ENCODE measurements around the gene SCPEP1.
A peak's percentile ranks its signal among the peaks of the same experiment; 100 is the strongest.
"Not testable (repeated sequence)": the region's sequence is repeated elsewhere in the genome, so short reads cannot be mapped to it uniquely, and the experiment has no call there.

The SCPEP1 gene, protein sequence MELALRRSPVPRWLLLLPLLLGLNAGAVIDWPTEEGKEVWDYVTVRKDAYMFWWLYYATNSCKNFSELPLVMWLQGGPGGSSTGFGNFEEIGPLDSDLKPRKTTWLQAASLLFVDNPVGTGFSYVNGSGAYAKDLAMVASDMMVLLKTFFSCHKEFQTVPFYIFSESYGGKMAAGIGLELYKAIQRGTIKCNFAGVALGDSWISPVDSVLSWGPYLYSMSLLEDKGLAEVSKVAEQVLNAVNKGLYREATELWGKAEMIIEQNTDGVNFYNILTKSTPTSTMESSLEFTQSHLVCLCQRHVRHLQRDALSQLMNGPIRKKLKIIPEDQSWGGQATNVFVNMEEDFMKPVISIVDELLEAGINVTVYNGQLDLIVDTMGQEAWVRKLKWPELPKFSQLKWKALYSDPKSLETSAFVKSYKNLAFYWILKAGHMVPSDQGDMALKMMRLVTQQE

GRCh38 chr17:56977673-56978395, at the start of gene SCPEP1:
Gene SCPEP1 (plus strand): TSS chr17:56978131. CDS start chr17:56978160, 29 bp downstream.
- DNase-seq (ENCODE audit: low spot score), result peak; percentile 90

GRCh38 chr17:56928586-56928985, 49.3 kb upstream of the SCPEP1 start:
- no peak for DNase-seq (ENCODE audit: low spot score)

- no peak for DNase-seq (ENCODE audit: low spot score)
Observed at GRCh38 chr17:56929362-56929969, 48.5 kb upstream of the SCPEP1 start.

- no peak for DNase-seq (ENCODE audit: low spot score)
Observed at GRCh38 chr17:56930739-56931337, 47.1 kb upstream of the SCPEP1 start.

DNA sequence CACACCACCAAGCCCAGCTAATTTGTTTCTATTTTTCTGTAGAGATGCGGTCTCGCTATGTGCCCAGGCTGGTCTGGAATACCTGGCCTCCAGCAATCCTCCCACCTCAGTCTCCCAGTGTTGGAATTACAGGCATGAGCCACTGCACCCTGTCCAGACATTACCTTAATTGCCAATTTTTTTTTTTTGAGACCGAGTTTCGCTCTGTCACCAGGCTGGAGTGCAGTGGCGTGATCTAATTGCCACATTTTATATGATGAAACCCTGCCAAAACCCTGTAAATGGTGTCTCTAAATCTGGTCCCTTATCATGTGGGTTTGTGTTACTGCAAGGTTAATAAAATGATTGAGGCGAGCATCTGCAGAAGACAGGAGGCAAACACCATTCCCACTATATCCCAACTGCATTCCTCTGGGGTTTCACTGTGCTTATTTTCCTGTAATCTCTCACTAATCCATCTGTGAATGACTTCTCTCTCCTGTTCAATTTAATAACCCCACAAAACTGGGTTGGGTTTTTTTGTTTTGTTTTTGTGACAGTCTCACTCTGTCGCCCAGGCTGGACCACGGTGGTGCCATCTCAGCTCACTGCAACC, 44.7 kb upstream of the SCPEP1 start:
- no peak for DNase-seq (ENCODE audit: low spot score)

DNA sequence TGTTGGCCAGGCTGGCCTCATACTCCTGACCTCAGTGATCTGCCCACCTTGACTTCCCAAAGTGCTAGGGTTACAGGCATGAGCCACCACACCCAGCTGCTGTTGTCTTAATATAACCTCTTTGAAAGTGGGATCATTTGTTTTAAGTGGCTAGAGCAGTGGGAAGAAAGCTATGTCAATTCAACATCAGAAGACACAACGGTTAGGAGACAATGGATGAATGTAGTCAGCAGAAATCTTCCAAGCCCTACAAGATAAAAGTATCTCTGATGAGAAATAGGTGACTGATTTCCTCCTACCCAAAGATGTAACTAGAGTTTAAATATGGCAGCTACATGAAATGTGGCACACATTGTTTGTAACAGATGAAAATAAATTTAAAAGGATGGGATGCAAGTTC, 44.1 kb upstream of the SCPEP1 start:
- DNase-seq (ENCODE audit: low spot score), result no peak

GRCh38 chr17:56934280-56934679, 43.7 kb upstream of the SCPEP1 start:
- no peak for DNase-seq (ENCODE audit: low spot score)

DNA sequence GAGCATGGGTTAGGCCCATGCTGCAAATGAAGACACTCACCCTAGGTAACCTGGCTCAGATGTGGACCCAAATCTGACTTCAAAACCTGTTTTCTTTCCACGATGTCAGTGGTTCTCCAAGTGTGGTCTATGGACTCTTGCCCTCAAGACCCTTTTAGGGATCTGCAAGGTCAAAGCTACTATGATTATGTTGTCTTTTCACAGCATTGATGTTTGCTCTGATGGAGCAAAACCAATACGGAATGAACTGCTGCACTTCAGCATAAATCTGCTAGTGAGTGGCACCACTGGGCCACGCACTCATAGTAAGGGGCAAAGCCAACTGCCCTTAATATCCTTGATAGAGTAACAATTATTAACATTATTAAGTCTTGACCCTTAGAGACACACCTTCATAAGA, 42.5 kb upstream of the SCPEP1 start:
- no peak for DNase-seq (ENCODE audit: low spot score)

- no peak for DNase-seq (ENCODE audit: low spot score)
Observed at GRCh38 chr17:56936697-56937322, 41.1 kb upstream of the SCPEP1 start.

DNA sequence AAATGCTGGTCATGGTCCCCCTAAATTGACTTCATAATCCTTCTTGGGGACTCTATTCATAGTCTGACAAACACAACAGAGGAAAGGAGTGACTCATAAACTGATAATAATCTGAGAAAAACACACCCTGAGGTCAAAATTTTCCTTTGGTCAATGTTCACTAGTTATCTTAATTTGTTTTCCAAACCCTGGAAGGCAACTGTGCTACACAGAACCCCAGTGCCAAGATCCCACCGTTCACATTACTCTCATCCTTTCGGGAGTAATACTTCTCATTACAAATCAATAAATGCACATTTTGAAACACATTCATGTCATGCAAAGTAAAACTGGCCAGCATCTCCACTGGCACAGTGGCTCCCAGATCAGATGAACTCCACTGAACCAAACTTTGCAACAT, 40.2 kb upstream of the SCPEP1 start:
- no peak for DNase-seq (ENCODE audit: low spot score)

DNA sequence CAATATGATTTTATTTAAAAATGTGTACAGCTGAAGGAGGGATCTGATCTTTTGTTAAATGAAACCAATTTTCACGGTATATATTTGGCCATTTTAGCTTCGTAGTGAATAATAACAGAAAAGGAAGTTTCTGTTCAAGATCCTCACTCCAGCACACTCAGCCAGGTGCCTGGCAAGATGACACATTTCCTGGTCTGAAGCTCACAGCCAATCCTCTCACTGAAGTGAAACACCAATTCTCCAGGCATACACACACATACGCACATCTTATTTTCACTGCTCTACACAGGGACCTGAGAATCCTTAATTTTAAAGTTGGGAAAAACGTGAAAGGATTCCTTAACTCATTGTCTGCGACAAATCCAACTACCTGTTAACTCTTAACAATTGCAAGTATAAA, 39.7 kb upstream of the SCPEP1 start:
- not testable (repeated sequence) for DNase-seq (ENCODE audit: low spot score)

- peak; percentile 83 for DNase-seq (ENCODE audit: low spot score)
Observed at GRCh38 chr17:56939869-56940484, 38.0 kb upstream of the SCPEP1 start.

DNA sequence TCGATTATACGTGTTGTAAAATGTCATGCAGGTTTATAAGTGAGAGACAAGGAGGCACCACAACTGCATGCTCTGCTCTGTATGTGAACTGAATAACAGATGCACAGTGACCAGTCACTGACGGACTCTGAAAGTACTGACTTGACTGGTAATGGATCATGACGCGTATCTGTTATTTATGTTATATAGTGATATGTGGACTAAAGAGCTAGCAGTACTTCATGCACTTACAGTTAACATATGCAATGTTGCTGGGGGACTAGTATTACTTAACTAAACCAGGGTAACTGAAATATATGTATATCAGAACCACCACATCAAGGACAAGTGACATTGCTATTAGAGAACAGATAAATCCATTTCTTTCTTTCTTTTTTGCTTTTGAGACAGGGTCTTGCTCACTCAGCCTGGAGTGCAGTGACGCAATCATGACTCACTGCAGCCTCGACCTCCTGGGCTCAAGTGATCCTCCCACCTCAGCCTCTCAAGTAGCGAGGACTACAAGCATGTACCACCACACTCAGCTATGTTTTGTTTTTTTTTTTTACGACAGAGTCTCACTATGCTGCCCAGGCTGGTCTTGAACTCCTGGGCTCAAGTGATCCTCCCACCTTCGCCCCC, 34.3 kb upstream of the SCPEP1 start:
- no peak for DNase-seq (ENCODE audit: low spot score)

GRCh38 chr17:56945938-56946505, 31.9 kb upstream of the SCPEP1 start:
- no peak for DNase-seq (ENCODE audit: low spot score)

DNA sequence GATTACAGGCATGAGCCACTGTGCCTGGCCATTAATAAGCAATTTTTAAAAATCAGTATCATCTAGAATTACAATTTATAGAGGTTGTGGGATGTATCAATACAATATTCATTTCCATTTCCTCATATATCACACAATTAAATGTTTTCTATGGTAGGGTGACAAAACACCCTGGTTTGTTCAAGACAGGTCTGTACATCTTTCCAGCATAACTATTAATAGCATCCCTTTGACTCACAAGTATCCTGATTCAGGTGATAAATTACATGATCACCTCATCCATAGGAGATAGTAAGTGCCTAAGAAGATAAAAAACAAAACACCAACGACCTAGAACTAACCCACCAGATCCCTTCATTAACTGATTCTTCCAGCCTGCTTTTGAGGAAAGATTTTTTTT, 30.2 kb upstream of the SCPEP1 start:
- no peak for DNase-seq (ENCODE audit: low spot score)

- DNase-seq (ENCODE audit: low spot score), result no peak
Observed at GRCh38 chr17:56948491-56948890, 29.4 kb upstream of the SCPEP1 start.

- DNase-seq (ENCODE audit: low spot score), result no peak
Observed at GRCh38 chr17:56949595-56949994, 28.3 kb upstream of the SCPEP1 start.

DNA sequence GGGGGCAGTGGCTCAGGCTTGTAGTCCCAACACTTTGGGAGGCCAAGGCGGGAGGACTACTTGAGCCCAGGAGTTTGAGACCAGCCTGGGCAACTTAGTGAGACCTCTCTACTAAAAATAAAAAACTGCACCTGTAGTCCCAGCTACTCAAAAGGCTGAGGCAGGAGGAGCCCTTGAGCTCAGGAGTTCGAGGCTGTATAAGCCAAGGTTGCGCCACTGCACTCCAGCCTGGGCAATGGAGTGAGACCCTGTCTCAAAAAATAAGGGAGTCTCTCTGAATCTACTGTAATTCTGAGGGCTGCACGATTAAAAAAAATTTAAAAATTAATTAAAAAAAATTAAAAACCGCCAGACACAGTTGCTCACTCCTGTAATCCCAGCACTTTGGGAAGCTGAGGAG, 20.9 kb upstream of the SCPEP1 start:
- DNase-seq (ENCODE audit: low spot score), result no peak

GRCh38 chr17:56960596-56961538, 17.1 kb upstream of the SCPEP1 start, which contains the start of gene COIL:
Gene COIL (minus strand): TSS chr17:56961050. CDS start chr17:56961019, 31 bp downstream.
- DNase-seq (ENCODE audit: low spot score), result peak; percentile 93
